Measurements from ENCODE around the gene TSHR.
"Not testable (repeated sequence)": the region's sequence is repeated elsewhere in the genome, so short reads cannot be mapped to it uniquely, and the experiment has no call there.

Gene TSHR

GRCh38 chr14:80953211-80953610 lies 2.2 kb upstream of the TSHR start:
- not testable (repeated sequence) for DNase-seq

DNA sequence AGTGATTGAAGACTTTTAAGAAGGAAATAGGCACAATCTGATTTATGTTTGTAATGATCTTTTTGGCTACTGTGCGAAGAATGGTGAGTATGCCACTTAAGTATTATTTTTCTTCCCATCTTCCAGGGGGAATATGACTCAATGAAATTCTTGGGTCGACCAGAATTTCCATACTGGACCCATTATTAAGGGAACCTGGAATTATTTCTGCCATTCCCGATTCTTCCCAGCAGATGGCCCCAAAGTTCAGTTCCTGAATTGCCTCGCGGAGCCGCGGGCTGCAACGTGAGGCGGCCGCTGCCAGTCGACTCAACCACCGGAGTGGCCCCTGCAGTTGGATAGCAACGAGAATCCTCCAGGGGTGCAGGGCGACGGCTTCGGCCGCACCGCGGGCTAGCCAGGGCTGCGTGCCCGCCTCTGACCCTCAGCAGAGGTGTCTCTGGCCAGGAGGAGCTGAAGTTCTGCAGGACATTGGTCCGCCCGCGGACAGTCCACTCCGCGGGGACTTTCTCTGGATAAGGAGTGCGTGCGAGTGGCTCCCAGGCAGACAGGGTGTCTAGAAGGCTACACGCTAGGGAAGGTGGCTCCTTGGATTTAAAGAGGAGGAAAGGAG lies 628 bp upstream of the TSHR start:
- peak; percentile 86 for DNase-seq

- no peak for DNase-seq
These were observed 681 bp downstream of the TSHR start for GRCh38 chr14:80956102-80956501.

DNA sequence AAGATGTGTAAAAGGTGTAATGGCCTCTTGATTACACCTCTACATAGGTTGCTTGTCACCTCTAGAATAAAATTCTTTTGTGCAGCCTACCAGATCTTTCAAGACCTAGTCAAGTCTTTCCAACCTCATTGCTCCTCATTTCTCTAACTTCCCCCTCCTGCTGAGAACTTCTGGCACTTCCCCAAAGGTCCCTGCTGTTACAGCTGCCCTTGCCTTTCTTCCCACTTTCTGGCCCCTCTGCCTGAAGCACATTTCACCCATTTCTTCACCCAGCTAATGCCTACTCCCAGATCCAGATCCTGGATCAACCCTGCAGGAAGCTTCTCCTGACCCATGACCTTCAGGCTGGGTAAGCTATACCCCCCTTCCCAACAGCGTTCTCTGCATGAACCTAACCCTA lies 1.5 kb downstream of the TSHR start:
- no peak for DNase-seq

DNA sequence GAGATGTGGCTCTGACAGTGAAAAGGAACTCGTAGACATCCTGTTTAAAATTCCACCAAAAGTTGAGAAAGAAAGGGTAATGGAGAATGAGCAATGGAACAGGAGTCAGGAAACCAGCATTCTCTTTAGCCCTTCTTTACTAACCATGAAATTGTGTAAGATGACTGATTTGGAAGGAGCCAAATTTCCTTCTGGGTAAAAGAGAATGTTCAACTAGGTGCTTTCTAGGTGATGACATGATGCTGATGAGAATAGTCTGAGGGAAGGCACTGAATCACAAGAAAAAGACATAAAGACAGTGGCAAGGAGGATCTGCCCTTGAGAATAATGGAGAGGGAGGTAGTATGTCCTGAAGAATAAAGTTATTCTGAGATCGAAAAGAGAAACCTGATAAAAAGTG lies 2.2 kb downstream of the TSHR start:
- DNase-seq = no peak

GRCh38 chr14:80958226-80958625 lies 2.8 kb downstream of the TSHR start:
- DNase-seq = no peak

GRCh38 chr14:80958939-80959338 lies 3.5 kb downstream of the TSHR start:
- no peak for DNase-seq

GRCh38 chr14:80959496-80959895 lies 4.1 kb downstream of the TSHR start:
- no peak for DNase-seq

DNA sequence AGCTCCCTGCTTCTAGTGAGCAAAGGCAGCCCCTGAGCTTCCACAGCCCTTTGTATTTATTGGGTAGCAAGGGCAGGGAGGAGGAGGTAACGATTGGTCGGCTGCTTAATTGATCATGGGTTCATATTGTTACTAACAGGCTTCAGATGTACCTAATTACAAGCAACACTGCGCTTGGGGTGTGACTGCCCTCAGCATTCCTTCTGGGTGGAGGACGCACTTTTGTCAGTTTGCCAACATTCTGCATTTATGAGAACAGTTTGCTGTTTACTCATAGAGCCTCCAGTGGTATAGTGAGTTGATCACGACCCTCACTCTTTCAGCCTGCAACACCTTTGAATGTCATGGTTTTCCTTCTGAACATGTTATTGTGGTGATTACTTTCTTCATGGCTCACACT lies 9.6 kb downstream of the TSHR start:
- DNase-seq = no peak

DNA sequence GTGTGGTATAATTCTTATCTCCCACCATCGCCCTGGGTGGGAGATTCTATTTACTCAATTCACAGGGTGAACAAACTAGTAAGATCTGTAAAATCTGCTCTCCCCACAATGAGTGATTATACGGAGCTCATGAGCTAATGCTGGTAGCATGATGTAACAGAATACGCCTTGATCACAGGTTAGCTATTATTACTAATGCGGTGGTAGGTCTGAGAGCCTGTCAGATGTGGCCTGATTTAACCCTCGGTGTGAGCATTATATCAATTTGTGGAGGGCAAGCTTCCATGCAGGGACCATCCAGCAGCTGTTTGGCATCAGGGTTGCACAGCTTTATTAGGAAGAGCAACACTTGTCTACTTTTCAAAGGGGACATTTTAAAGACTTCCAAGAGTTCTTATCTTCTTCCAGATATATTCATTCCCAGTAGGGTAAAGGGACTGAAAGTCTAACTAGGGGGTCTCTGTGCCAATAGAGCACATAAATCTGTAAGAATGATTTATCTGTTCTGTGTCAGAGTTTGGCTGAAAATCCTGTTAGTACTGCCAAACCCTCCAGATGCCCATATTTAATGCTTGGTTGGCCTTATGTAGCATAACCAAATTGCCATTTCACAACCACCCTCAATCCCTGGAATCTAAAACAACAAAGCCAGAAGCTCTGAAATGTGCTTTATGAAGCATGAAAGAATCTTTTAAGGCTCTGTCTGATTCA lies 18.7 kb downstream of the TSHR start:
- DNase-seq = peak; percentile 44

DNA sequence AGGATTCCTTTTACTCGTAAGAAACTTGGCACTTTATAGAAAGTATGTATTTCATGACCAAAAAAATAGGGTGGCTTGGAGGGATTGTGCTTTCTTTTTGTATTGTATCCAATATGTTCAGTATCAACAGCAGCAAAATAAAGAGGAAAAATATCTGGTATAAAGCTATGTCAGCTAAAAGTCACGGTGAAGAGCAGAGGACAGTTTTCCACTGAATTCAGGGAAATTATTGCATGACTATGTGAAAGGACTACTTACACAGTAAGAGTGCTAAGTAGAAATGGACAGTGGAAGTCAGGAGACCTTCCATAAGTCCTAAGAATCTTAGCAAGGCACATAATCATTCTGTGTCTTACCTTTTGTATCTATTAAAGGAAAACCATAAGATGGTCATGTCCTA lies 19.3 kb downstream of the TSHR start:
- no peak for DNase-seq

DNA sequence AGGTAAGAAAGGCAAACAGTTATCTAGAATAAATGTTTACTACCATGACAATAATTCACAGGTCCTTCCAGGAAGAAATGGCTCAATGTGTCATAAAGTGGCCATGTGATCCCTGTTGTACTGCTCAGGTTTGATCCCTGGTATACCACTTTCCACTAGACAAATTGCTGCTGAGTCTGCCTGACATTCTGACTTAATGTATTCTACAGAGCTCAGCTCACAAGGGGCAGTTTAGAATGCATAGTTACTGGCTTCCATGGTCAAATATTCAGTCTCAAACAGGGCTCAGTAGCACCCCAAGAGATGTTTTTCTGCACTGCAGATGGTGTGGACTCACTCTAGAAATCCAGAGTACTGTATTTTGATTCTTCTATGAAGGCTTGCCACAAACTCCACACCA lies 21.8 kb downstream of the TSHR start:
- no peak for DNase-seq

GRCh38 chr14:80978403-80978802 lies 23.0 kb downstream of the TSHR start:
- no peak for DNase-seq

DNA sequence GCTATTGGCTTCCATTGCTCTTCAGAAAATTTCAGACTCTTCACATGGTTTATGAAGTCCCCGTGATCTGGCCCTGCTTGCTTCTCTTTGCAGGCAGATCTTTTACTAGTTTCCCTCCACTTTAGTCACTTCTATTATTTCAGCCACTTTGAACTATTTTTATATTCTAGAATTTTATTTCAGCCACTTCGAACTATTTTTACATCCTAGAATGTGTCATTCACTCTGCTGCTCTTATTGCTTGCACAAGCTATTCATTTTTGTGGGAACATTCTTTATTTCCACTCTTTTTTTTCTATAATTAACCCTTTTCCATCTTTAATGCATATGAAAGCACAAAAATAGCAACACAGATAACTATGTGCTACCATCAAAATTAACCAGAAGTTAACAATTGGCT lies 24.5 kb downstream of the TSHR start:
- no peak for DNase-seq

DNA sequence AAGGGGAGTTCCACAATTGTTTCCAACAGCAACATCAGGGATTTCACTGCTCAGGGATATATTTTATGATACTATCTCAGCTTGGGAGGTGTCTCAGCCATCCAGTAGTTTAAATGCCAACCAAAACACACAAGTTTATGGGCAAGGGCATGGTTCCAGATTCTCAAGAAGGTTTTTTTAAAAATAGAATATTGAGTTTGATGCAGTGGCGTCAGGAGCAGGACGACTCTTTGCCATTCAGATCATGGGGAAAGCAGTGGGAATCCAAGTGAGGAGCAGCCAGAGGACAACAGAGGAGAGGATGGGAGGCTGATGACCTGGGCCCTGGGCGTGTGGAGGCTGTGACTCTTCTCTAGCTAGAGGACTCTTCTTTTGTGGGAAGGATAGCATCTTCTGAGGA lies 25.7 kb downstream of the TSHR start:
- no peak for DNase-seq

DNA sequence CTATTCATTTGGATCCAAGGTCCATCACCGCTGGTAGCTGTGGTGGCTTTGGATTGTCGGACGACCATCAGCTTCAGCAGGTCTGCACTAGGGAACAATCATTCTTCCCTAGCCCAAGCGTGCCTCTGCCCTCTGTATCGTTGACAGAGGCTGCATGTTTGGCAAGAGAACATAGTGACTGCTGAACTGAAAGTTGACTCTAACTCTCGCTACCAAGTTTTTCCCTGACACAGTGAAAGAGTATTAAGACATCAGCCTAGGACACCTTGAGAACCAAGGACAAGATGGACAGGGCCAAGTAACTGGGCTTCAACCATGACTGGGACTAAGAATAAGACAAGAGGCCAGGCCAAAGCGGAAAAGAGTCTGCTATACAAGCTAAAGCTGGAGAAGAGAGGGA lies 26.3 kb downstream of the TSHR start:
- DNase-seq = no peak

DNA sequence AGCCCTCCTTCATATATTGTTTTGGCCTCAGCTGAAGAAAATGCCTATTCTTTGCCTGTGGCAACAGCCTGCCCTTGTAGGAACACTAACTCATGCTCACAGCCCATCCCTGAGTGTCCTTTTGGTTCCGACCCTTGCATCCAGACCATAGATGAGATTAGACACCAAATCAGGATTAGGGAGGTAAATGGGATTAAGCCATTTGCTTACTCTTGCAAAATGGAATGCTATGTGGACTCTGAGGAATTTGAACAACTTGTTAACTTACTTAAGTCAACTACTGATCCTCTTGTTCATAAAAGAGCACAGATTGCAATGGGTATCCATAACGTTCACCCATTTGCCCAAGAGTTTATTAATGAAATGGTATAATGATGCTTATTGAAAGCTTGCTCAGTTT lies 27.3 kb downstream of the TSHR start:
- DNase-seq = no peak

GRCh38 chr14:80987235-80988032 lies 32.0 kb downstream of the TSHR start:
- DNase-seq = peak; percentile 68

DNA sequence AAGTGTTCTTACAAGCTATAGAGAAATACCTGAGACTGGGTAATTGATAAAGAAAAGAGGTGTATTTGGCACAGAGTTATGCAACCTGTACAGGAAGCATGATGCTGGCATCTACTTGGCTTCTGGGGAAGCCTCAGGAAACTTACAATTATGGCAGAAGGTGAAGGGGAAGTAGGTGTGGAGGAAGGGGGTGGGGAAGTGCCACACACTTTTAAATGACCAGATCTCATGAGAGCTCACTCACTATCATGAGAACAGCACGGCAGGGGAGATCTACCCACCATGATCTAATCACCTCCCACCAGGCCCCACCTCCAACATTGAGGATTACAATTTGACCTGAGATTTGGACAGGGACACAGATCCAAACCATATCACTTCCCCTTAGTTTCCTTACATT lies 32.8 kb downstream of the TSHR start:
- no peak for DNase-seq

GRCh38 chr14:80988735-80989429 lies 33.5 kb downstream of the TSHR start:
- DNase-seq = no peak

- no peak for DNase-seq
These were observed 37.2 kb downstream of the TSHR start for GRCh38 chr14:80992580-80992979.

- DNase-seq = peak; percentile 47
These were observed 40.9 kb downstream of the TSHR start for GRCh38 chr14:80996049-80996901.

DNA sequence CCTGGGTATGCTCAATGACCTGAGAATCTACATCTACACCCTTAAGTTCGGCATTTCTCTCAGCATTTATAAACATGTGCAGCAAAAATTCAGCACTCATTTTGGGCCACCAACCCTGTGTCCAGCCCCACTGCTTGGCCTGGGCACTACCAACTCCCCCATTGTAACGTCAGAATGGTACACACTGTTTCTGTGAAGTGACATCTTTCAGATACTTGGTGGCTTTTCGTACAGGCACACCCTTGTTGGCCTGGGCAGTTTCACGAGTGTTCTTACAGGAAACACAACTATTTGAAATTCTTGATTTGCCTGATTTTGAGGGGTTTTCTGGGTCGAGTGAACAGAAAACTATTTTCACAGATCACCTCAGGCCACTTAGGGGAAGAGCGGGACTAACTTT lies 46.0 kb downstream of the TSHR start:
- DNase-seq = no peak
